GM12873 (cell line): ENCODE results near the gene CNKSR2.

ENCODE experiments used
- TF ChIP-seq, protein P1 (sequence below): IDR thresholded peaks from 2 replicates; pipeline ENCODE4 v1.5.1; 2012; ENCODE audit warnings: low read depth, mild to moderate bottlenecking, moderate library complexity, low read length, control low read depth; ENCODE audit not compliant: insufficient read depth; ENCODE audit errors: missing control alignments

Gene CNKSR2

DNA sequence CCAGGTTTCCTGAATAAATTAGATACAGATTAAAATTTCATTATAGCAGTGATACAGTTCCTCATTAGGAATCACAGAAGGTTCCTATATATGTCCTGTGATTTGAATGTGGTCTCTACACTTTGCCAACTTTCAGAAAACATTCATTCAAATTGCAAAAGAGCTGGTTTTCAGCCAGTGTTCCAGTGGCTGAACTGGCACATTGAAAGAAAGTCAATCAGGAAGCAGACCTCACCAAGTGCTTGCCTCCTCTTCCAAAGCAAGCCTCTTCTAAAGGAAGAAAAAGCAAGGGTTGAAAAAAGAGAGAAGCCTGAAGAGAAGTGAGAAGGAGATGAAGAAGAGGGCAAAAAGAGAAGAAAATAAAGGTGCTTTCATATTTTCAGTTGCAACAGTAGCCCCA, 271.2 kb downstream of the CNKSR2 start:
- TF ChIP-seq, protein P1, sequence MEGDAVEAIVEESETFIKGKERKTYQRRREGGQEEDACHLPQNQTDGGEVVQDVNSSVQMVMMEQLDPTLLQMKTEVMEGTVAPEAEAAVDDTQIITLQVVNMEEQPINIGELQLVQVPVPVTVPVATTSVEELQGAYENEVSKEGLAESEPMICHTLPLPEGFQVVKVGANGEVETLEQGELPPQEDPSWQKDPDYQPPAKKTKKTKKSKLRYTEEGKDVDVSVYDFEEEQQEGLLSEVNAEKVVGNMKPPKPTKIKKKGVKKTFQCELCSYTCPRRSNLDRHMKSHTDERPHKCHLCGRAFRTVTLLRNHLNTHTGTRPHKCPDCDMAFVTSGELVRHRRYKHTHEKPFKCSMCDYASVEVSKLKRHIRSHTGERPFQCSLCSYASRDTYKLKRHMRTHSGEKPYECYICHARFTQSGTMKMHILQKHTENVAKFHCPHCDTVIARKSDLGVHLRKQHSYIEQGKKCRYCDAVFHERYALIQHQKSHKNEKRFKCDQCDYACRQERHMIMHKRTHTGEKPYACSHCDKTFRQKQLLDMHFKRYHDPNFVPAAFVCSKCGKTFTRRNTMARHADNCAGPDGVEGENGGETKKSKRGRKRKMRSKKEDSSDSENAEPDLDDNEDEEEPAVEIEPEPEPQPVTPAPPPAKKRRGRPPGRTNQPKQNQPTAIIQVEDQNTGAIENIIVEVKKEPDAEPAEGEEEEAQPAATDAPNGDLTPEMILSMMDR: no peak

DNA sequence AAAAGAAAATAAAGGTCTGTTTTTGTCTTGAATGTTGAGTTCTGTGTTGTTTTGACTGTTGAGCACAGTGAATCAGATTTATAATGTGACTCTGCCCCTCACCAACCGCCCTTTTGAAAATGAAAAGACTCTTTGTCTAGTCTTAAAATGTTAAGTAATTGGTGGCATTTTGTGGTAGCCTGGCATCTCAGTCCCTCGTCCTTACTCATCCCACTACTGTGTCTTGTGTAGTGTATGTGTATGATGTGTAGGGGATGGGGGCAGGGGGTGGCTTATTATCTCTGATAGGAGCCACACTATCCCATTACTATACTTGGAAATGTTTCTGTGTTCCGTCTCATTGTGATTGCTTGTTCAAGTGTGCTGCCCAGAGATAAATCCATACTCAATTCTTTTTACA, 271.7 kb downstream of the CNKSR2 start:
- TF ChIP-seq, protein P1: no peak

DNA sequence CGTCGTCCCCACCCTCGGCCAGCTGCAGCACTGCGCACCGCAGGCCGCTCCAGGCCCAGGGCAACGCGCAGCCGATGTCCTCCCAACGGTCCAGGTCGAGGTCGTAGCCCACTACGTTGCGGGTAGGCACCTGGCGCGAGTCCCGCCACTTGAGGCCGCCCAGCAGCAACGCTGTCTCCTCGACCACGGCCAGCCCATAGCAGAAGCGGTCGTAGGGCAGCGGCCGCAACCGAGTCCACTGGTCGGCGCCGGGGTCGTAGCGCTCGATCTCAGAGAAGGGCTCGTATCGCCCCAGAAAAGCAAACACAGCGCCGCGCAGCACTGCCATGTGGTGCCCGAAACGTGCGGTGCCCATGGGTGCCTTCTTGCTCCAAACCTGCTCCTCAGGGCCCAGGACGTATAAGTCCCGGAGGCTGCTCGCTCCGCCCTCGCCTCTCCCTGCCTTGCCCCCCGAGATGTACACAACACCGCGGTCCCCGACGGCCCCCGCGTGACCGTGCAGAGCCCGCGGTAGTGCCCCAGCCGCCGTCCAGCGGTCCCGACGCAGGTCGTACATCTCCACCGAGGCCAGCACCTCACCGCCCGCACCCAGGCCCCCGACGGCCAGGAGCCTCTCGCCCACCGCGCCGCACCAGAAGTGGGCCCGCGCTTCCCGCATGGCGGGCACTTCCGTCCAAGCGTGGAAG, 281.8 kb downstream of the CNKSR2 start:
- TF ChIP-seq, protein P1: no peak

DNA sequence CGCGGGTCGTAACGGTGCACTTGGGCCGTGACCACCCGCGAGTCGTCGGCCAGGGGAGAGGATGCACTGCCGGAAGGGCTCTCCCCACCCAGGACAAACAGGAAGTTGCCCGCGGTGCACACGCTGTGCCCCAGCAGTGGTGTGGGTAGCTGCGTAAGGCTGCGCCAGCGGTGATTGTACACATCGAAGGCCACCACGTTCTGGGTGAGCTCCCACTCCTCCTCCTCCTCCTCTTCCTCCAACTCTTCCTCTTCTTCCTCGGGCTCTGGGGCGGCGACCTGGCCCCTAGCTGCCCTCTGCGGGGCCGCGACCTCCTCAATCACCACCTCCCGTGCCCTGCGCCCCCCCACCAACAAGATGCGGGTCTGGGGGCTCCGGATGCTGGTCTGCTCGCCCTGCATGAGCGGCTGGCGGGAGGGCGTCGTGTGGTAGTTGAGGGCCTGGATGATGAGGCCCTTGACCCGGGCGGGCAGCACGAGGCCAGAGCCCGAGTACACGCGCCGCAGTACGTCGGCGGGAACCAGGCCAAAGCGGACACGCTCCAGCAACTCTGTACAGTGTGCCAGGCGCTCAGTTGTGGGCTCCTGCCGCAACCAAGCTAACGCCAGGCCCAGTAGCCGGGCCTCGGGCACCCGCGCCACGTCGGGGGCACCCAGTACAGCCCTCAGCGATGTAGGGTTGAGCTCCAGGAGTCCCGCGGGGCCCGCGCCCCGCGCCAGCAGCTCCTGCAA, 282.5 kb downstream of the CNKSR2 start:
- TF ChIP-seq, protein P1: no peak

DNA sequence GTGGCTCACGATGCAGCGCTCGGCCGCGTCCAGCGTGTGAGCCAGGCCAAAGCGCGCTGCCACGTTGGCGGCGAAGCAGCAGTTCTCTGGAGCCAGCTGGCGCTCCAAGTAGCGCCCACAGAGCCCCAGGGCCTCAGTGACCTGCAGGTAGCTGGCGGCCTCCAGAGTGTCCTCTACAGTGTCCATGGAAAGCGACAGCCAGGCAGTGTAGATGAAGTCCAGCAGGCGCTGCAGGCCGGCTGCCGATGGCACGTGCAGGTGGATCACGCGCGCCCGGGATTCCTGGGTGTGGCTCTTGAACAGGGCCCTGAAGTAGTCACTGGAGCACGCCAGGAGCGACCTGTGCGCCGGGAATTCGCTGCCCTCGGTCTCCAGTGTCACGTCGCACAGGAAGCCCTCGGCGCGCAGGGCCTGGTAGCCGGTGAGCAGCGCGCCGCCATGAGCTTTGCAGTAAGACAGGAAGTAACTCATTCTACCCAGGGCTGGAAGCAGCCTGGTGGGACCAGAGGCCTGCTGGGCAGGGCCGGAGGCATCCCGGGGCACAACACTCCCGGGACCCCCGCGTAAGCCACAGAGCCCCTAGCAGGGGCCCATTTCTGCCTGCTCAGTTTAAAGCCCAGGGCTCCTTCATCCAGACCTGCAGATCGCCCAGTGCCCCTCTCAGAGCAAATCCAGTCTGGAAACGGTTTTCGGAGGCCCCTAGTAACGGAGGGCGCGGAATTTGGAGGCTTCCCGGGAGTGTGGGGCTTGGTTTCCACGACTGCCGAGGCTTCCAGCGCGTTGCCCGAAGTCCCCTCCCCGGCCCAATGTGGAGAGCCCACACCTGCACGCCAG, 283.3 kb downstream of the CNKSR2 start:
- TF ChIP-seq, protein P1: no peak

DNA sequence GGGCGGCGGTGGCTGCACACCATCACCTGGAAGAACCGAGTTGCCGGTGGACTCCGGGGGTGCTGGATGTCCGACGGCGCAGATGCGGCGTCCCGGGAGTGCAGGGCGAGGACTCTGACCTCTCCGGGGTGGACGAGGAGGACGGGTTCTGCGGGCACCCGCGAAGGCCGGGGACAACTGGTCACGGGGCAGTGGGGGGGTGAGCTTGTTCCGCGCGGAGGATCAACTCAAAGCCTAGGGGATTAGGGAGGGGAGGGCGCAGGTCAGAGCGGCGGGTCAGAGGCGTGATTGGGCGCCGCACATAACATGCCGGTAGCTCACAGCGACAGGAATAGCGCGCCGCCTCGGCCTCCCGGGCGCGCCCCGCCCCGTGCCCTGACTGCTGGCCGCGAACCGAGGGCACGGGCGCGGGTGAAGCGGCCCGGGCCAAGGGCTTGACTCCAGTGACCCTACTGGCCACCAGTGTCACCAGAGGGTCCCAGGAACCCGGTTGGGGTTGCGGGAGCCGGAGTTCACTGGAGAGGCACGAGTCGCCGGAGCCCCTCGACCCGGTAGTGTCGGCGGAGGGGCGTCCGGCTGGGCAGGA, 284.0 kb downstream of the CNKSR2 start, which contains the start of gene KLHL34:
TSS of gene KLHL34 (minus strand) at position 179 of the 586 bp plus-strand sequence. CDS start 542 bp downstream, outside the sequence.
- TF ChIP-seq, protein P1: no peak
